Measurements from ENCODE around the gene SYNGAP1.

DNA sequence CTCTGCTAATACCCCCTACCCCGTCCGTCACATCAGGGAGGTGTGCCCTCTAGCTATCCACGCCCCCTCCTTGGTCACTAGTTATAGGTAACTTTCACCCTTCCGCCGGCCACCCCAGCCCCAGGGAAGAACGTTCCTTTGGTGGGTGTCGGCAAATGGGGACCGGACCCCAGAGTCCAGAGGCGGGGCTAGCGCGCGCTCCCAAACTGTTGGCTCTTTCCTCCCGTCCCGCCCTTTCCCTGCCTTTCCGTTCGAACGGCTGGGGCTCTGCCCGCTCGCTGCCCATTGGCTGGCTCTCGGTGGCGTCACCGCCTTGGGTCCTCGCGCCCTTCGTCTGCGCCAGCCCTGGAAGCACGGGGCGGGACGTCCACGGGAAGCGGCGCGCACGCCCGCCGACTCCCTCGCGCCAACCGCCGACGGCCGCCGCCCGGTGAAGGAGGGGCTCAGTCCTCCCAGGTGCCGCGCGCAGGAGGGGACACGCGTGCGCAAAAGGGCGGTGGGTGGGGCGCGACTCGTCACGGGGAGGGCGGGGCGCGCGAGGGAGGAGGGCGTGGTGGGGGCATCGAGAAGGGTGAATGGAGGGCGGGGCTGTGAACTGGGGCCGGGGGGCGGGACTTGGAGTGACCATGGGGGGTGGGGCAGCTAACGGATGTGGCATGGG is 9.7 kb upstream of the SYNGAP1 start:
- peak; percentile 89 for TF ChIP-seq POLR2A (IDR thresholded peaks at IDR 0.05; ENCODE audit: low read length)
- no peak for TF ChIP-seq GATA1 (IDR thresholded peaks at IDR 0.05; ENCODE audit: low read depth, low read length)
